Astrocyte of the spinal cord (primary cell): Measurements from ENCODE around the gene WNT4.

Experiments used
- DNase-seq: peaks from one replicate; pipeline ENCODE4 v3.0.0; 2011; ENCODE audit warnings: low read depth, low spot score
- H3K4me3 ChIP-seq: 2 replicates; pipeline ENCODE4 v1.5.1; 2011; ENCODE audit warnings: low read depth, mild to moderate bottlenecking, low read length, moderate library complexity
- CTCF ChIP-seq: IDR thresholded peaks from 2 replicates; pipeline ENCODE4 v1.5.1; 2012; ENCODE audit warnings: low read depth, mild to moderate bottlenecking, low read length, inconsistent platforms
- in situ Hi-C: cut with HindIII; loops from 2 replicates; pipeline ENCODE4 v1.10.0; 2017; ENCODE audit warnings: low sequenced_read_pairs

Gene WNT4

GRCh38 chr1:22155517-22155916 is 12.6 kb upstream of the WNT4 start:
- no peak for TF ChIP-seq CTCF
- no peak overlapping the region for H3K4me3 ChIP-seq
- in situ Hi-C loops, result no loop called here
- DNase-seq, result no peak

- in situ Hi-C loops, result no loop called here
- no peak for TF ChIP-seq CTCF
- H3K4me3 ChIP-seq, result no peak overlapping the region
- DNase-seq, result no peak
These were observed 11.7 kb upstream of the WNT4 start for GRCh38 chr1:22154626-22155025.

GRCh38 chr1:22153660-22154437 is 11.0 kb upstream of the WNT4 start:
- TF ChIP-seq CTCF, result no peak
- DNase-seq, result no peak
- H3K4me3 ChIP-seq, result no peak overlapping the region
- in situ Hi-C loops, result no loop called here

- in situ Hi-C loops, result no loop called here
These were observed 8.0 kb upstream of the WNT4 start for GRCh38 chr1:22150923-22151322.

GRCh38 chr1:22142315-22143064 is 407 bp downstream of the WNT4 start:
- no peak for TF ChIP-seq CTCF
- peak overlapping the region; percentile 37 for H3K4me3 ChIP-seq
- in situ Hi-C loops, result no loop called here
- peak; percentile 21 for DNase-seq

More at GRCh38 chr1:22150923-22151322, 8.0 kb upstream of the WNT4 start:
- no peak for DNase-seq
- H3K4me3 ChIP-seq, result no peak overlapping the region
- no peak for TF ChIP-seq CTCF

- H3K4me3 ChIP-seq, result peak overlapping the region; percentile 37
- in situ Hi-C loops, result no loop called here
- TF ChIP-seq CTCF, result no peak
- DNase-seq, result no peak
These were observed 1.2 kb downstream of the WNT4 start for GRCh38 chr1:22141554-22142314.
